Hypothalamus (tissue), 51 donors: ENCODE results near the gene PANX3.

ENCODE experiments used
- DNase-seq, 51 donors: peaks; one replicate each; lab custom pipeline; 2025; lab: John Stamatoyannopoulos, UW

PANX3 gene

DNA sequence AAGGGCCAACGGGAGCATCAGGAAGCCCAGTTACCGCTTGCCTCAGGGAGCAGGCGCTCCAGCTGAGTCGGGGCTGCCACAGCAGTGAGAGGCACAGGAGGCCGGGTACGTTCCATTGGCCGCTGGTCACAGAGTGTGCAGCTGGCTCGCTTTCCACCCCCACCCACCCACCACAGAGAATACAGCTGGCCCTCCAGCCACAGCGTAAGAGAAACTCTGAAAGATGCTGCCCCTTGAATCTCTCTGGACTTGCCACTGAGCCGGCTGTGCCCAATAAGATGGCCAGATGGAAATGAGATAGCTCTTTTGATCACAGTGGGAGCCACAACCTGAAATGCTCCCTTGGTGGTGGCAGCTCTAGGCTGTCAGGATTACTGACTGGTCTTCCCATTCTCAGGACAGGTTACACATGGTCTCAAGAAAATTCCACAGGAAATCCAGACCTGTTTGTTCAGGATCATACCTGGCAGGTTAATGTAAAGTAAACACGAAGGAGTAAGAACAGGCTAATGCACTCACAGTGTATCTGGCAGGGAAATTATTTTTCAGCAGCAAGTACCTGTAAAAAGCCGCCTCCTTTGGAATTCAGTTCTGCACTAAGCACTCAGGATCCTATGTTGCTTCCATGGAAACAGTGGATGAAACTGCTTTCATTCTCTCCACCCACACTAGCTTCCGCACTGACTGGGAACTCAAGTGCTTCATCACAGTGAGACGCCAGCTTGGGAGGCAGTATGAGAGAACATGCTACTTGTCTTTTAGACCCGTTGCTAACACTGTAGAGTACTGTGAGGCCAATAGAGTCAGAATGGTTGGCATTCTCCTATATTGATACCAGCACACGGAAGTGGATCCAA lies 45.8 kb downstream of the PANX3 start:
- DNase-seq: peak in 14 of 51 donors; percentile 4 to 73 (median 17)

DNA sequence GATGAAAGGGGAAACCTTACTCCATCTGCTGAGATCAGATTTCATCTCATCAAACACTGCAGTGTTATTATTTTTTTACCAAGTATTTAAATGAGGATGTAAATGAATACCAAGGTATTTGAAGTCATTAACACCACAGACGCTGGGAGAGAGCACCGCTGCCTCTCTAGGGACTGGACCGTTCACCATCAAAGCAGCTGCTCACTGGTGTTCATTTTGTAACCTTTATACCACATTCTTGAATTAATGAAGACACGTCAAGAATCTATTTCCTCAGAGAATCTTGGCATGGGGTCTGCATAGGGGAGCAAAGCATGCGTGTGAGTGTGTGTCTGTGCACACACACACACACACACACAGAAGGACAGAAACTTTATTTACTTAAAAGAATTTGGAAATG lies 46.7 kb downstream of the PANX3 start:
- no peak for DNase-seq

DNA sequence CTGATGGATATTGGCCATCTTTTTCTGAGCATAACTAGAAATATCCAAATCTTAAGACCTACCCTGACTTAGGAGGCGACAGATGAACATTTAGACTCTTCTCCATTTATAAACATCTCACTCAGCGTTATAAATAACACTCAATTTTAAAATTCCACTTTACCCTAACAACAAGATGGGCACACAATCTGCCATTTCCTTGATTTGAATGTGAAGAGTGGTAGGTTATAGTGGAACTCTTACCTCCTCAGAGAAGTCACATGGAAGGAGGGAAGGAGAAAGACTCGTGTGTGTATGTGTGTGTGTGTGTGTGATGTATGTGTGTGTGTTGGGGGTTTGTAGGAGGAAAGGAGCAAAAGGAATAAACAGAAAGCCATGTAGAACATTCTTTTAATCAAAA lies 47.3 kb downstream of the PANX3 start:
- no peak for DNase-seq

DNA sequence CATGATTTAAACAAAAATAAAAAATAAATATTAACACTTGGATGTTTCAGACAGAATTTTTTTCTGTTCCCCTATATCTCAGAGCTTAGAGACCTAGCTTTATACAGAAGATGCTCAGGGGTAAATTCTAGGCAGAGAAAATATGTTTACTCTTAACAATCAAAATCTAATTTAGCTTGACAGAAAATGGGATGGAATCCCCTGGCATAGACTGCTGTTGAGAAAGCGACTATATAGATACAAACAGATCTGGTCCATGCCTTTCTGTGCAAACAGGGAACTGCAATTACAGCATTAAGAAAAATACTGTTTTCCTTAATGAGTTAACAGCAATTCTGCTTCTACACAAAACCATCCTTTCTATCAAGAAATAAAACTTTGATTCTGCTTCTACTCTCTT lies 47.8 kb downstream of the PANX3 start:
- DNase-seq: no peak

DNA sequence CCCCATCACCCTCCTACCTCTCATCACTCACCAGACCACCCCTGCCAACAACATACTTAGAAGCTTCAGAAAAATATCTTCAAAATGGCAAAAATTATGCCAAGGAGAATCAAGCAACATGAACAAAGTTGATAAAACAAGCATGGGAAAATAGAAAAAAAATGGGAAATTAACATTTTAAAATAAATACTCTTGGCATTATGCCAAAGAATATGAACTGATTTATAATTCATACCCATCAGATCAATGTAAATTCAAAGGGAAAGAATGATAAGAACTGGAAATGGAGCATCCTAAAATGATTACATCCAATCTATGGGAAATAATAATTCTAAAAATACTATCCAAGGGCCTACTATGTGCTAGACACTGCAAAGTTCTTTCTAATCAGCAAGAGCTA lies 50.3 kb downstream of the PANX3 start:
- no peak for DNase-seq

DNA sequence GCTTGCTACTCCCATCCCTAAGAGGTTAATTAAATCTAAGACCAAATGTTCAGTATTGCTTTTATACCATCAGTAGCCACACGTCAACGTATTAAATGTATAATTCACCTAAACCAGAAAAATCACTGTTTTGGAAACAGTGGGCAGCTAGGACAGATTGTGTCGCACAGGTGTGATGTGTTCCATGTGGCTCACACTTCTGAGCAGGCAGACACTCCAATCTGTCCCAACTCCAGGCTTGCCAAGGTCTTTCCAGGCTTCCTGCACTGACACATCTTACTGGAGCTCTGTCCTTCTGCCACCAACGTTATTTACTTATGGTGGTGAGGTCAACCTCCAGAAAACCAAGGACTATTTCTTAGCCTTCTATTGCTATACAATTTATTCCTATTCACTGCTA lies 50.9 kb downstream of the PANX3 start:
- DNase-seq: no peak

DNA sequence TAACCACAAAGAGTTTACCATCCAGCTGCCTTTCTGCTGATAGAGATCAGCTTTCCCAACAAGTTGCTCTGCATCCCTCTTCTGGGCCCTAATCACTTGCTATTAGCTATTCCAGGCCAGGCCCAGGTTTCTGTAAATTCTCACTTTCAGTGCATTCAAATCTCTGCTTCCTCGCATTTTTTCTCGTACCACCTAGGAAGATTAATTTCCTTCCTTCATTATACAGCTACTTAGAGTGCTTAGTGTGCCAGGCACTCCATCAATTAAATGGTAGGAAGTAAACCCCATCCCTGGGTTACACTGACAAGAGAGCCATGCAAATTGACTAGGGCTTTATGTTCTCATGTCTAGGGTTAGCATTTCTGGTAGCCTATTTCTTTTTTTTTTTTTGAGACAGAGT lies 52.6 kb downstream of the PANX3 start:
- DNase-seq: no peak

DNA sequence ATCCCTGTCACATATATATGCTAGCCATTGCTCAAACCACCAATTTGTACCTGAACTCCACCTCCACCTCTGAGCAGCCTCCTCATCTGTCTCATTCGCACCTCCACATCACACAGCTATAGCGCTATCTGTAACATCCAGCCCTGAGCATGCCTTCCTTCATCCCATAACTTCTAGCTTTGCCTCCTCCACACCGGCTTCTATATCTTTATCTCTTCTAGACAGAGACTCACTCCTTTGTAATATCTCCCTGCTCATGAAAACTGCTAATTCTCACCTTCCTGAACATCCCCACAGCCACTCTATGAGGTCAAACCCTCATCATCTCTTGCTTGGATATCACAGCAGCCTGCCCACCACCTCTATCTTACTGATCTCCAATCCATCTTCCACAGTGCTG lies 56.4 kb downstream of the PANX3 start:
- DNase-seq: no peak

DNA sequence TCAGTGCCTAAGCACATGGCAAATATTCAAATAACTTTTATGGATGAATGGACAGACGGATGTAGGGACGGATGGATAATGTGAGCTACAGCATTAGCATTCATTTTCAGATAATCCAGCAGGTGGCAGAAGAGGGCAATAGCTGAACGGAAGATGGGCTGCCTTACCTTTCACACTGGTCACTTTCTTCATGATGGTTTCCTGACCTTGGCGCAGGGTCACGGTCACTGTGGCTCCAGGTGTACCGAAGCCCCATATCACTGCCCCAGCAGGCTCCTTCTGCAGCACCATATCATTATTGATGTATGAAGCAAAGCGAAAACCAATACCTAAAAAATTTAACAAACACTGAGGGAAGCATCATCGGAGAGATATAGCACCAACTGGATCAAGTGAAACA lies 58.0 kb downstream of the PANX3 start:
- peak in 18 of 51 donors; percentile 5 to 67 (median 23) for DNase-seq
